Osteocyte (in vitro differentiated cells): ENCODE data around the gene NEK1. TPM values are rescaled to one million over a fixed set of nuclear protein-coding genes. Genes with fewer than 3 reads are reported as not detected.

Experiments
- DNase-seq: peaks from one replicate; pipeline ENCODE4 v3.0.0; 2021; ENCODE audit warnings: mixed read lengths; ENCODE audit not compliant: unreplicated experiment; ENCODE audit errors: extremely low spot score
- H3K27ac Mint-ChIP-seq: one replicate; pipeline ENCODE4 v1.8.0; 2021; ENCODE audit warnings: mild to moderate bottlenecking, mixed read lengths; ENCODE audit not compliant: unreplicated experiment
- H3K27me3 Mint-ChIP-seq: one replicate; pipeline ENCODE4 v1.8.0; 2021; ENCODE audit warnings: mixed read lengths; ENCODE audit not compliant: unreplicated experiment
- H3K36me3 Mint-ChIP-seq: one replicate; pipeline ENCODE4 v1.8.0; 2021; ENCODE audit warnings: mixed read lengths; ENCODE audit not compliant: unreplicated experiment
- H3K4me1 Mint-ChIP-seq: one replicate; pipeline ENCODE4 v1.8.0; 2021; ENCODE audit warnings: mixed read lengths; ENCODE audit not compliant: unreplicated experiment
- H3K4me3 Mint-ChIP-seq: one replicate; pipeline ENCODE4 v1.8.0; 2021; ENCODE audit warnings: mild to moderate bottlenecking, moderate library complexity, mixed read lengths; ENCODE audit not compliant: unreplicated experiment
- H3K9me3 Mint-ChIP-seq: one replicate; pipeline ENCODE4 v1.8.0; 2021; ENCODE audit warnings: mixed read lengths; ENCODE audit not compliant: unreplicated experiment
- CTCF ChIP-seq: fragments of 200-600 bp; sonication (generic); IDR thresholded peaks from 2 replicates; pipeline ENCODE4 v1.5.0; 2021; ENCODE audit warnings: antibody characterized with exemption, mild to moderate bottlenecking, moderate library complexity
- total RNA-seq: library from RNA; stranded (reverse); gene quantifications from 2 replicates; pipeline ENCODE4 v1.2.1, GENCODE V29; 2021

The NEK1 gene
- total RNA-seq, 1 donor from 2014 or later = 17.7 TPM

- no peak for DNase-seq
- Mint-ChIP-seq H3K36me3 (no peaks in the 10 kb centered on the region), H3K4me1 (peaks cover 7% of the 10 kb centered on the region), H3K9me3 (no peaks in the 10 kb centered on the region), H3K4me3 (no peak overlapping the region), H3K27ac (no peak overlapping the region), H3K27me3 (no peaks in the 10 kb centered on the region)
- TF ChIP-seq CTCF = no peak
Observed at GRCh38 chr4:169359961-169360360, 252.4 kb downstream of the NEK1 start.

GRCh38 chr4:169352360-169352759 is 260.0 kb downstream of the NEK1 start:
- no peak for DNase-seq
- Mint-ChIP-seq H3K4me1 (no peaks in the 10 kb centered on the region), H3K27me3 (no peaks in the 10 kb centered on the region), H3K36me3 (no peaks in the 10 kb centered on the region), H3K4me3 (no peak overlapping the region), H3K27ac (no peak overlapping the region), H3K9me3 (no peaks in the 10 kb centered on the region)
- TF ChIP-seq CTCF = no peak

- no peaks in the 10 kb centered on the region for H3K27me3 Mint-ChIP-seq
- H3K27ac Mint-ChIP-seq = no peak overlapping the region
- no peaks in the 10 kb centered on the region for H3K36me3 Mint-ChIP-seq
- H3K4me3 Mint-ChIP-seq = no peak overlapping the region
- H3K4me1 Mint-ChIP-seq = no peaks in the 10 kb centered on the region
- no peak for TF ChIP-seq CTCF
- no peak for DNase-seq
- H3K9me3 Mint-ChIP-seq = no peaks in the 10 kb centered on the region
Observed at GRCh38 chr4:169351872-169352271, 260.5 kb downstream of the NEK1 start.

GRCh38 chr4:169348541-169348940 is 263.8 kb downstream of the NEK1 start:
- H3K9me3 Mint-ChIP-seq = no peaks in the 10 kb centered on the region
- H3K4me1 Mint-ChIP-seq = no peaks in the 10 kb centered on the region
- no peaks in the 10 kb centered on the region for H3K27me3 Mint-ChIP-seq
- DNase-seq = no peak
- no peaks in the 10 kb centered on the region for H3K36me3 Mint-ChIP-seq
- TF ChIP-seq CTCF = no peak
- no peak overlapping the region for H3K4me3 Mint-ChIP-seq
- H3K27ac Mint-ChIP-seq = no peak overlapping the region

- H3K27me3 Mint-ChIP-seq = no peaks in the 10 kb centered on the region
- TF ChIP-seq CTCF = no peak
- no peaks in the 10 kb centered on the region for H3K4me1 Mint-ChIP-seq
- no peak for DNase-seq
- no peak overlapping the region for H3K27ac Mint-ChIP-seq
- H3K4me3 Mint-ChIP-seq = no peak overlapping the region
- no peaks in the 10 kb centered on the region for H3K9me3 Mint-ChIP-seq
- no peaks in the 10 kb centered on the region for H3K36me3 Mint-ChIP-seq
Observed at GRCh38 chr4:169346840-169347239, 265.5 kb downstream of the NEK1 start.
